Endothelial cell of umbilical vein (primary cell): ENCODE results near the gene RARRES2.
"Not testable (repeated sequence)": the region's sequence is repeated elsewhere in the genome, so short reads cannot be mapped to it uniquely, and the experiment has no call there.

Experiments used
- EZH2 ChIP-seq: IDR thresholded peaks from 2 replicates; pipeline ENCODE4 v1.6.1; 2012; ENCODE audit warnings: borderline replicate concordance, low read depth, mild to moderate bottlenecking, moderate library complexity, low read length, inconsistent platforms; ENCODE audit not compliant: severe bottlenecking
- FOS ChIP-seq: IDR thresholded peaks from 2 replicates; pipeline ENCODE4 v1.6.1; 2011; ENCODE audit warnings: mild to moderate bottlenecking, low read length, moderate library complexity, borderline replicate concordance; ENCODE audit not compliant: insufficient read depth
- GATA2 ChIP-seq: IDR thresholded peaks from 2 replicates; pipeline ENCODE4 v1.7.0; 2011; ENCODE audit warnings: low read depth, mild to moderate bottlenecking, moderate library complexity, mixed read lengths, low read length; ENCODE audit not compliant: insufficient read length, insufficient read depth
- JUN ChIP-seq: IDR thresholded peaks from 2 replicates; pipeline ENCODE4 v1.6.1; 2011; ENCODE audit warnings: borderline replicate concordance, low read depth; ENCODE audit not compliant: insufficient read length, insufficient read depth
- MYC ChIP-seq: IDR thresholded peaks from one replicate; pipeline ENCODE4 v1.6.1; 2011; ENCODE audit warnings: mild to moderate bottlenecking, low read depth, low read length
- POLR2A ChIP-seq: IDR thresholded peaks from 2 replicates; pipeline ENCODE4 v1.6.1; 2012; ENCODE audit warnings: low read depth, mild to moderate bottlenecking, control low read depth, low read length
- POLR2AphosphoS5 ChIP-seq: IDR thresholded peaks from 2 replicates; pipeline ENCODE4 v1.6.1; 2012; ENCODE audit warnings: low read depth, mild to moderate bottlenecking, control low read depth, low read length, moderate library complexity; ENCODE audit not compliant: insufficient read depth
- TF ChIP-seq, protein P1 (sequence below), 2 donors: IDR thresholded peaks; 1 replicate in 1 of 2; 2 replicates in 1 of 2; pipeline ENCODE4 v1.5.1; 2011; ENCODE audit warnings: low read length in 2 of 2, mild to moderate bottlenecking in 2 of 2, moderate library complexity in 2 of 2, control low read depth in 1 of 2, inconsistent platforms in 1 of 2, low read depth in 1 of 2; ENCODE audit not compliant: insufficient read depth in 1 of 2; ENCODE audit errors: extremely low read depth in 1 of 2
- TF ChIP-seq, protein P2 (sequence below): IDR thresholded peaks from 2 replicates; pipeline ENCODE4 v1.6.1; 2011; ENCODE audit not compliant: insufficient read depth, insufficient read length

DNA sequence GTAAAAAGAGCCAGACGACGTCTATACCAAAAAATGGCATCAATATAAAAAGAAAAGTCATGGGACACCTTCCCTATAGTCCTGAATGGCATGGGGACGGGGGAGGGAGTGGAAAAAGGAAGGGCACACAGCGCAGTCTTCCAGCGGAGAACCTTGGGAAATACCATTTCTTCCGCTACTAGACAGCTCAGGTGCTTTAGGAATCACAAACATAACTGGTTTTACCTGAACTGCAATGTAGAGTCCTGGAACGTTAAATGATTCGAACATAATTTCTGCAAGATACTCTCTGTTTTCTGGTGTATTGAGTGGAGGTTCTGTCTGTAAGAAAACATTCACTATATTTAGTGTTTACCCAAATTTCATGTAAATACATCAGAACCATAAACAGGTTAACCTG is 46.4 kb downstream of the RARRES2 start:
- TF ChIP-seq, protein P1, sequence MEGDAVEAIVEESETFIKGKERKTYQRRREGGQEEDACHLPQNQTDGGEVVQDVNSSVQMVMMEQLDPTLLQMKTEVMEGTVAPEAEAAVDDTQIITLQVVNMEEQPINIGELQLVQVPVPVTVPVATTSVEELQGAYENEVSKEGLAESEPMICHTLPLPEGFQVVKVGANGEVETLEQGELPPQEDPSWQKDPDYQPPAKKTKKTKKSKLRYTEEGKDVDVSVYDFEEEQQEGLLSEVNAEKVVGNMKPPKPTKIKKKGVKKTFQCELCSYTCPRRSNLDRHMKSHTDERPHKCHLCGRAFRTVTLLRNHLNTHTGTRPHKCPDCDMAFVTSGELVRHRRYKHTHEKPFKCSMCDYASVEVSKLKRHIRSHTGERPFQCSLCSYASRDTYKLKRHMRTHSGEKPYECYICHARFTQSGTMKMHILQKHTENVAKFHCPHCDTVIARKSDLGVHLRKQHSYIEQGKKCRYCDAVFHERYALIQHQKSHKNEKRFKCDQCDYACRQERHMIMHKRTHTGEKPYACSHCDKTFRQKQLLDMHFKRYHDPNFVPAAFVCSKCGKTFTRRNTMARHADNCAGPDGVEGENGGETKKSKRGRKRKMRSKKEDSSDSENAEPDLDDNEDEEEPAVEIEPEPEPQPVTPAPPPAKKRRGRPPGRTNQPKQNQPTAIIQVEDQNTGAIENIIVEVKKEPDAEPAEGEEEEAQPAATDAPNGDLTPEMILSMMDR (IDR thresholded peaks at IDR 0.05; ENCODE audit: extremely low read depth in 1 of 2, insufficient read depth in 1 of 2, low read depth in 1 of 2, low read length in 2 of 2) = not testable (repeated sequence)
- not testable (repeated sequence) for TF ChIP-seq POLR2A, POLR2AphosphoS5, JUN, FOS, MYC, EZH2, GATA2
- TF ChIP-seq, protein P2, sequence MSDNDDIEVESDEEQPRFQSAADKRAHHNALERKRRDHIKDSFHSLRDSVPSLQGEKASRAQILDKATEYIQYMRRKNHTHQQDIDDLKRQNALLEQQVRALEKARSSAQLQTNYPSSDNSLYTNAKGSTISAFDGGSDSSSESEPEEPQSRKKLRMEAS = not testable (repeated sequence)
